Measurements from ENCODE around the gene LCE2C.

- no peak for TF ChIP-seq CTCF (IDR thresholded peaks at IDR 0.05)
- TF ChIP-seq POLR2A (IDR thresholded peaks at IDR 0.05) = no peak
Observed at GRCh38 chr1:152707860-152708259, 32.8 kb downstream of the LCE2C start, which contains the start of gene LCE4A.
